Measurements from ENCODE around the gene RHOF.
"Not testable (repeated sequence)": the region's sequence is repeated elsewhere in the genome, so short reads cannot be mapped to it uniquely, and the experiment has no call there.

Gene RHOF

DNA sequence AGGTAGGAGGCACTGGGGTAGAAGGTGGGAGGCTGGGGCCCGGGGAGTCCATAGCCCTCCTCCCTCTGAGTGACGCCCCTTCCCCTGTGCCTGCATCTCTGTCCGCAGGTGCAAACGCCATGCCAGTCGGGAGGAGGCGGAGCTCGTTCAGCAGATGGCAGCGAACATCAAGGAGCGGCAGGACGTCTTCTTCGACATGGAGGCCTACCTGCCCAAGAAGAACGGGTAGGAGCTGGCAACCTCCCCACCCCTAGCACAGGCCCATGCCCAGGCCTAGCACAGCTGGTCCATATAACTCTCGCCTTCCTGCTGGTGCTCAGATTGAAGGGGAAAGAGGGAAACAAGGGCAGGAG, 45.3 kb downstream of the RHOF start:
- DNase-seq (ENCODE audit: low spot score): no peak

DNA sequence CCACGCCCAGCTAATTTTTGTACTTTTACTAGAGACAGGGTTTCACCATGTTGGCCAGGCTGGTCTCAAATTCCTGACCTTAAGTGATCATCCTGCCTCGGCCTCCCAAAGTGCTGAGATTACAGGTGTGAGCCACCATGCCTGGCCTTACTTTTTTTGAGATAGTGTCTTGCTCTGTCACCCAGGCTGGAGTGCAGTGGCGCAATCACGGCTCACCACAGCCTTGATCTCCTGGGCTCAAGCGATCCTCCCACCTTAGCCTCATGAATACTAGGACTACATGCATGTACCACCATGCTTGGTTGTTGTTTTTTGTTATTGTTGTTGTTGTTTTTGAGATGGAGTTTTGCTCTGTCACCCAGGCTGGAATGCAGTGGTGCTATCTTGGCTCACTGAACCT, 47.9 kb downstream of the RHOF start:
- not testable (repeated sequence) for DNase-seq (ENCODE audit: low spot score)

DNA sequence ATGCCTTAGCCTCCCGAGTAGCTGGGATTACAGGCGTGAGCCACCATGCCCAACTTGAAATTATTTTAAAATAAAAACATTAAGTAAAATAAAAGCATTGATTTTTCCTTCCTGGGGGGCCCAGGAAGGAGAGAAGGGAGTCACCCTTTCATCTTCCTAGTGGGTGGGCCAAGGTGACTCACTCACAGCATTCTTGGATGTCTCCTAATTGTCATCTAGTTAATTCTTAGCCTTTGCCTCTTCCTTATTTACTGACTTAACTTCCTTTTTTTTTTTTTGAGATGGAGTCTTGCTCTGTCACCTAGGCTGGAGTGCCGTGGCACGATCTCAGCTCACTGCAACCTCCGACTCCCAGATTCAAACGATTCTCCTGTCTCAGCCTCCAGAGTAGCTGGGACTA, 51.7 kb downstream of the RHOF start:
- no peak for DNase-seq (ENCODE audit: low spot score)

DNA sequence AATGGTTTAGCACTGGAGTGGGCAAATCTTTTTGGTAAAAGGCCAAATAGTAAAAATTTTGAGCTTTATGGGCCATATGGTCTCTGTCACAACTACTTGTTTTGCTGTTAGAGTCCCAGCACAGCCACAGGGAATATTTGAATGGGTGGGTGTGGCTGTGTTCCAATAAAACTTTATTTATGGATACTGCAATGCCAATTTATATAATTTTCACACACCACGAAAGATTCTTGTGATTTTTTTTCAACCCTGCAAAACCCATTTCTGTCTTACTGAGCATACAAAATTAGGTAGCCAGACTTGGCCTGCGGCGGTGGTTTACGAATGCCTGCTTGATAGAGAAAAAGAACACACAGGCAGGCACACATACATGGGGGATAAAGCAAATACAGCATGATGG, 52.6 kb downstream of the RHOF start:
- DNase-seq (ENCODE audit: low spot score): no peak

DNA sequence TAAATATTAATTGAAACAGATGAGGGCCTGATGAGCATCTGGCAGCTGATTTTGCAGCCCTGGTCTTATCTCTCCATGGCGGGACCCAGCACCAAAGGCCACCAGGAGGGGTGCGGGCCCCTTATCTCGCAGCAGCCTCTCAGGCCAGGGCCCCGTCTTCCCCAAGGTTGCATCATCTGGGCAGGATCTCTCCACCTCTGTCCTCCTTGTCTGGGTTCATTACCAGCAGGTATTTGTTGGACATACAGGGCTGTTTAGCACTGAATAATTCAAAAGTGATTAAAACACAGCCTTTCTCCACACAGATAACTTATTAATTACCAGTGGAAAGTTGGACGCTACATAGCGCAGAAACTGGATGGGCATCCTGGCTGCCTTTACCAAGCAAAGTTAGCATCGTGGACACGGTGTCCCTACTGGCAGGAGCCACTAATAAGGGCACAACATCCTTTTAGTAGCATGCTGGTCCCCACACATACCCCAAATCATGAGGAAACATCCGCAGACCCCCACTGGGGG, 55.1 kb downstream of the RHOF start:
- DNase-seq (ENCODE audit: low spot score): no peak

DNA sequence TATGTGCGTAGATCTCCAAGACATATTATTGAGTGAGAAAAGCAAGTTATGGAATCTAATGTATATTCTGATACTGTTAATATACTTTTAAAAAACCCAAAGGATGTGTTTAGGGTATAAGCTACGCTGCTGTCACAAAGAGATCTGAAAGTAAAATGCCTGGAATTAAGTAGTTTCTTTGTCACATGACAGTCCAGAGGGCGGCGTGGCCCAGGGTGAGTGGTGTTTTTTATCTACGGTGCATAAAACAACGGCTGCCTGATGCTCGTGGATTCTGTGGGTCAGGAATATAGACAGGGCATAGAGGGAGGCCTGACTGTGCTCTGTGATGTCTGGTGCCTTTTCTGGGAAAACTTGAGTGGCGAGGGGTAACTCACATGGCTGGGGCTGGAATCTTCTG, 59.6 kb downstream of the RHOF start:
- no peak for DNase-seq (ENCODE audit: low spot score)

DNA sequence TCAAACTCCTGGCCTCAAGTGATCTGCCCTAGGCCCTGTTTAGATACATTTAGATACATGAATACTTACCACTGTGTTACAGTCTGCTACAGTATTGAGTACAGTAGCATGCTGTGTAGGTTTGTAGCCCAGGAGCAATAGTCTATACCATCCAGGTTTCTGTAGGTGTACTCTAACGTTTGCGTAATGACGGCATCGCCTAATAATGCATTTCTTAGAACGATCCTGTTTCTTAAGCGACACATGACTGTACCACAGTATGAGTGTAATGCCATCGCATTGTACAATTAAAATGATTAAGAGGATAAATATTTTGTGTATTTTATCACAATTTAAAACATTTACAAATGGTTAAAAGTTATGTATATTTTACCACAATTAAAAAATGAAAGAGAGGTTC, 62.0 kb downstream of the RHOF start:
- DNase-seq (ENCODE audit: low spot score): no peak

DNA sequence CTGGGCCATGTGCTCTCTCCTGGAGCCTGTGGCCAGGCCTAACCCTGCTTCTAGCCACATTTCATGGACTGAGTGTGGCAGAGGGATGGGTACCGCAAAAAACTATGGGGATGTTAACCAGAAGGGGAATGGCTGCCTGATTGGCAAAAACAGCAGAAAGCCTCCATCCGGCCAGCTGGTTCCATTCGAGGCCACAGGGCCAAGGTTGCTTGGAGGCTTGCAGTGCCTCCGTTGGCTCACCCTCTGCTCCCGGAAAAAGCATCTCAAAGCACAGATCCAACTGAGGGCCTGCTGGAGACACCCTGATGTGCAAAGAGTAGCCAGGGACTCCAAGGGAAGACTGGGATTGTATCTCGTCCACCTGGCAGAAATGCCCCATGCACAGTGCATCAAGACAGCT, 64.5 kb downstream of the RHOF start:
- no peak for DNase-seq (ENCODE audit: low spot score)

Data from activated CD4-positive, alpha-beta T cell treated with anti-CD3 and anti-CD28 coated beads, Interleukin-2, Interleukin-4, amounts not matched to agents 100 ng/mL and 50 ng/mL, durations not matched to agents 16 hours and 8 hours (primary cell).